ENCODE data around the gene NOTCH3.

NOTCH3 gene

GRCh38 chr19:15191982-15192381 is 8.8 kb downstream of the NOTCH3 start:
- intact Hi-C loops (cut with DNase I; ENCODE audit: low total_unique reads): loop anchor here (5.0 kb wide), 1 partner anchor 140 kb away; the partner anchor contains the start of gene BRD4
- no peak overlapping the region for H3K4me3 ChIP-seq
- no peaks in the 10 kb centered on the region for H3K27me3 ChIP-seq
- DNase-seq: no peak
- H3K4me1 ChIP-seq: peaks cover 0 to 76% (median 43%) of the 10 kb centered on the region in 4 donors
- no peak for TF ChIP-seq CTCF (IDR thresholded peaks at IDR 0.05)
- H3K36me3 ChIP-seq: peaks cover 65 to 69% (median 65%) of the 10 kb centered on the region in 3 donors
- no peaks in the 10 kb centered on the region for H3K9me3 ChIP-seq
- peak overlapping the region; percentile 53 to 99 for H3K27ac ChIP-seq

GRCh38 chr19:15191514-15191913 is 9.3 kb downstream of the NOTCH3 start:
- intact Hi-C loops (cut with DNase I; ENCODE audit: low total_unique reads): loop anchor here (5.0 kb wide), 1 partner anchor 141 kb away; the partner anchor contains the start of gene BRD4
- Histone ChIP-seq H3K36me3 (peaks cover 65 to 70% (median 69%) of the 10 kb centered on the region in 3 donors), H3K27me3 (no peaks in the 10 kb centered on the region), H3K4me3 (no peak overlapping the region), H3K4me1 (peaks cover 0 to 72% (median 38%) of the 10 kb centered on the region in 4 donors), H3K27ac (peak overlapping the region; percentile 53 to 99), H3K9me3 (no peaks in the 10 kb centered on the region)
- DNase-seq: no peak
- TF ChIP-seq CTCF (IDR thresholded peaks at IDR 0.05): no peak

- H3K9me3 ChIP-seq: no peaks in the 10 kb centered on the region
- no peaks in the 10 kb centered on the region for H3K27me3 ChIP-seq
- H3K4me1 ChIP-seq: peaks cover 0 to 53% (median 18%) of the 10 kb centered on the region in 4 donors
- peak overlapping the region; percentile 43 to 99 for H3K27ac ChIP-seq
- peaks cover 85 to 95% (median 92%) of the 10 kb centered on the region in 3 donors for H3K36me3 ChIP-seq
- intact Hi-C loops (cut with DNase I; ENCODE audit: low total_unique reads): no loop called here
- H3K4me3 ChIP-seq: no peak overlapping the region
- no peak for TF ChIP-seq CTCF (IDR thresholded peaks at IDR 0.05)
- DNase-seq: no peak
Measured at GRCh38 chr19:15188851-15189250, 11.9 kb downstream of the NOTCH3 start.

GRCh38 chr19:15187026-15188007 is 13.5 kb downstream of the NOTCH3 start:
- peaks cover 88 to 98% (median 96%) of the 10 kb centered on the region in 3 donors for H3K36me3 ChIP-seq
- no peak for TF ChIP-seq CTCF (IDR thresholded peaks at IDR 0.05)
- intact Hi-C loops (cut with DNase I; ENCODE audit: low total_unique reads): no loop called here

GRCh38 chr19:15185188-15185587 is 15.6 kb downstream of the NOTCH3 start:
- peak overlapping the region; percentile 20 to 53 for H3K27ac ChIP-seq
- no peaks in the 10 kb centered on the region for H3K27me3 ChIP-seq
- intact Hi-C loops (cut with DNase I; ENCODE audit: low total_unique reads): no loop called here
- peaks cover 0 to 44% (median 8%) of the 10 kb centered on the region in 4 donors for H3K4me1 ChIP-seq
- no peak for TF ChIP-seq CTCF (IDR thresholded peaks at IDR 0.05)
- H3K4me3 ChIP-seq: no peak overlapping the region
- peaks cover 81 to 98% (median 96%) of the 10 kb centered on the region in 3 donors for H3K36me3 ChIP-seq
- no peak for DNase-seq
- no peaks in the 10 kb centered on the region for H3K9me3 ChIP-seq

More at GRCh38 chr19:15187026-15188007, 13.5 kb downstream of the NOTCH3 start:
- Histone ChIP-seq H3K4me1 (peaks cover 0 to 42% (median 6%) of the 10 kb centered on the region in 4 donors), H3K27ac (peak overlapping the region in 1 of 2 donors; percentile 99), H3K27me3 (no peaks in the 10 kb centered on the region), H3K9me3 (no peaks in the 10 kb centered on the region), H3K4me3 (no peak overlapping the region)
- no peak for DNase-seq

Data from tibial artery (tissue), 4 donors.